ENCODE measurements around the gene KLF11. TPM values are rescaled to one million over a fixed set of nuclear protein-coding genes. Genes with fewer than 3 reads are reported as not detected.

Gene KLF11
- total and polyA plus RNA-seq, 9 donors: 12.5 to 24.3 (median 21.4) TPM

DNA sequence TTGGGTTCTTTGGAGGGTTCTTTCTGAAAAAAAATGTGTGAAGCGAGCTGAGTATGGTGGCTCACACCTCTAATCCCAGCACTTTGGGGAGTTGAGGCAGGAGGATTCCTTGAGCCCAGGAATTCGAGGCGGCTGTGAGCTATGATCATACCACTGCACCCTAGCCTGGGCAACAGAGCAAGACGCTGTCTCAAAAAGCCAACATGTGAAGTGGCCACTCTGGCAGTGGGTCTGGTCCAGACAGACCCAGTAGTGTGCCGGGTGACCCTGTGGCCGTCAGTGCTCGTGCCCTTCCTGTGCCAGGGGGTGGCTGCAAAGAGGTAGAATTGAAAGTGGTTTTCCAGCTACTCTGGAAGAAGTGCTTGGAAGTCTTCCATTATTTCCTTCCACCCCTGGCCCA, 11.6 kb downstream of the KLF11 start:
- peaks cover 42% of the 10 kb centered on the region for H3K4me1 ChIP-seq (ENCODE audit: control insufficient read depth, insufficient read depth, low read length)
- WGBS (ENCODE audit: insufficient coverage): 81% methylated on average over 6 of the region's 7 CpGs
- DNase-seq: no peak
- no peaks in the 10 kb centered on the region for H3K9me3 ChIP-seq (replicated peaks; ENCODE audit: control insufficient read depth, low read depth, low read length)
- peaks cover 20% of the 10 kb centered on the region for H3K36me3 ChIP-seq (ENCODE audit: control insufficient read depth, insufficient read depth, low read length)
- no peak overlapping the region for H3K4me3 ChIP-seq (ENCODE audit: low read length)
- no peaks in the 10 kb centered on the region for H3K27me3 ChIP-seq (ENCODE audit: control insufficient read depth, insufficient read depth, low read length)
- no peak overlapping the region for H3K27ac ChIP-seq (ENCODE audit: low read length)

DNA sequence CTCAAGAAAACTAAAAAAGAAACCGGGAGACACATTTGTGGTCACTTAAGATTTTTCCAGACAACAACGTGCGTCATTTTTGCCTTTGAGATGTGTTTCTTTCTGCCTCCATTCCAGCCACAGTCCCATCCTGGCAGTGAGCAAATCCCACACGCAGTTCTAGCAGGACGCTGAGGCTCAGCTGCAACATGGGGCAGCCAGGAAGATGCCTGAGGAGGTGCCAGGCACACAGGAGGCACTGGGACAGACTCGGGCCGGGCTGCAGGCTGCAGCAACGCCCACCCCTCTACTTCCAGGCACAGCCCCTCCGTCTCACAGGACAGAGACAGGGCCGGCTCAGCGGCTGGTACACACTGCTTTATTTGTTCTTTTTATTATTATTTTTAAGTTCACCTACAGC, 13.1 kb downstream of the KLF11 start:
- no peak for DNase-seq
- 88% methylated on average over 3 of the region's 11 CpGs for WGBS (ENCODE audit: insufficient coverage)
- H3K4me3 ChIP-seq (ENCODE audit: low read length): no peak overlapping the region
- no peaks in the 10 kb centered on the region for H3K9me3 ChIP-seq (replicated peaks; ENCODE audit: control insufficient read depth, low read depth, low read length)
- peaks cover 56% of the 10 kb centered on the region for H3K4me1 ChIP-seq (ENCODE audit: control insufficient read depth, insufficient read depth, low read length)
- H3K36me3 ChIP-seq (ENCODE audit: control insufficient read depth, insufficient read depth, low read length): peaks cover 20% of the 10 kb centered on the region
- no peak overlapping the region for H3K27ac ChIP-seq (ENCODE audit: low read length)
- H3K27me3 ChIP-seq (ENCODE audit: control insufficient read depth, insufficient read depth, low read length): no peaks in the 10 kb centered on the region

- Histone ChIP-seq H3K36me3 (ENCODE audit: control insufficient read depth, insufficient read depth, low read length) (peaks cover 15% of the 10 kb centered on the region), H3K27me3 (ENCODE audit: control insufficient read depth, insufficient read depth, low read length) (no peaks in the 10 kb centered on the region), H3K4me1 (ENCODE audit: control insufficient read depth, insufficient read depth, low read length) (peaks cover 55% of the 10 kb centered on the region), H3K9me3 (replicated peaks; ENCODE audit: control insufficient read depth, low read depth, low read length) (no peaks in the 10 kb centered on the region), H3K4me3 (ENCODE audit: low read length) (peak overlapping the region; percentile 0), H3K27ac (ENCODE audit: low read length) (peak overlapping the region; percentile 67)
- peak; percentile 91 for DNase-seq
- 10% methylated on average over 22 of the region's 28 CpGs for WGBS (ENCODE audit: insufficient coverage)
Observed at GRCh38 chr2:10057231-10058107, 14.1 kb downstream of the KLF11 start.

- Histone ChIP-seq H3K4me1 (ENCODE audit: control insufficient read depth, insufficient read depth, low read length) (peaks cover 60% of the 10 kb centered on the region), H3K36me3 (ENCODE audit: control insufficient read depth, insufficient read depth, low read length) (peaks cover 11% of the 10 kb centered on the region), H3K9me3 (replicated peaks; ENCODE audit: control insufficient read depth, low read depth, low read length) (no peaks in the 10 kb centered on the region), H3K4me3 (ENCODE audit: low read length) (no peak overlapping the region), H3K27ac (ENCODE audit: low read length) (no peak overlapping the region), H3K27me3 (ENCODE audit: control insufficient read depth, insufficient read depth, low read length) (no peaks in the 10 kb centered on the region)
- DNase-seq: no peak
- WGBS (ENCODE audit: insufficient coverage): 89% methylated on average over 38 of the region's 39 CpGs
Observed at GRCh38 chr2:10058251-10059015, 15.1 kb downstream of the KLF11 start.

DNA sequence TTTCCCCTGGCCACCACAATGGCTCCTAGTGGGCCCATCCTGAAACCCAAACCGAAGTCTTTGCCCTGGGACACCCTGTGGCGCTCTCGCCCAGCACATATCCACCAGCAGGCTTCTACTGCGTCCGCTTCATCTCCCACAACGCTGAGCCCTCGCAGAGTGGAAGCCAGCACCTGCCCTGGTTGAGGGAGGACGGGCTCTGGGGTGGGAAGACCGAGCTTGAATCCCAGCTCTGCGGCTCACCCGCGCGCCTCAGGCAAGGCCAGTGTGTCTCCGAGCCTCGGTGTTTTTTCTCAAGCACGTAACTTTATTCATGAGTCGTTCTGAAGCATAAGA, 15.6 kb downstream of the KLF11 start:
- DNase-seq: no peak
- Histone ChIP-seq H3K36me3 (ENCODE audit: control insufficient read depth, insufficient read depth, low read length) (peaks cover 9% of the 10 kb centered on the region), H3K4me3 (ENCODE audit: low read length) (no peak overlapping the region), H3K9me3 (replicated peaks; ENCODE audit: control insufficient read depth, low read depth, low read length) (no peaks in the 10 kb centered on the region), H3K4me1 (ENCODE audit: control insufficient read depth, insufficient read depth, low read length) (peaks cover 60% of the 10 kb centered on the region), H3K27ac (ENCODE audit: low read length) (no peak overlapping the region), H3K27me3 (ENCODE audit: control insufficient read depth, insufficient read depth, low read length) (no peaks in the 10 kb centered on the region)
- WGBS (ENCODE audit: insufficient coverage): 83% methylated on average over 9 of the region's 17 CpGs

- no peak for DNase-seq
- Histone ChIP-seq H3K27me3 (ENCODE audit: control insufficient read depth, insufficient read depth, low read length) (no peaks in the 10 kb centered on the region), H3K27ac (ENCODE audit: low read length) (peak overlapping the region; percentile 74), H3K4me3 (ENCODE audit: low read length) (no peak overlapping the region), H3K4me1 (ENCODE audit: control insufficient read depth, insufficient read depth, low read length) (peaks cover 60% of the 10 kb centered on the region), H3K36me3 (ENCODE audit: control insufficient read depth, insufficient read depth, low read length) (peaks cover 6% of the 10 kb centered on the region), H3K9me3 (replicated peaks; ENCODE audit: control insufficient read depth, low read depth, low read length) (no peaks in the 10 kb centered on the region)
- WGBS (ENCODE audit: insufficient coverage): 70% methylated on average over 17 of the region's 20 CpGs
Observed at GRCh38 chr2:10059552-10060335, 16.4 kb downstream of the KLF11 start.

- Histone ChIP-seq H3K4me3 (ENCODE audit: low read length) (no peak overlapping the region), H3K36me3 (ENCODE audit: control insufficient read depth, insufficient read depth, low read length) (no peaks in the 10 kb centered on the region), H3K4me1 (ENCODE audit: control insufficient read depth, insufficient read depth, low read length) (peaks cover 50% of the 10 kb centered on the region), H3K27ac (ENCODE audit: low read length) (no peak overlapping the region), H3K27me3 (ENCODE audit: control insufficient read depth, insufficient read depth, low read length) (no peaks in the 10 kb centered on the region), H3K9me3 (replicated peaks; ENCODE audit: control insufficient read depth, low read depth, low read length) (no peaks in the 10 kb centered on the region)
- 80% methylated on average over 1 of the region's 9 CpGs for WGBS (ENCODE audit: insufficient coverage)
- DNase-seq: no peak
Observed at GRCh38 chr2:10061221-10061925, 18.0 kb downstream of the KLF11 start.

GRCh38 chr2:10062931-10063365, 19.6 kb downstream of the KLF11 start:
- H3K9me3 ChIP-seq (replicated peaks; ENCODE audit: control insufficient read depth, low read depth, low read length): peaks cover 2% of the 10 kb centered on the region
- H3K27me3 ChIP-seq (ENCODE audit: control insufficient read depth, insufficient read depth, low read length): no peaks in the 10 kb centered on the region
- DNase-seq: no peak
- no peak overlapping the region for H3K27ac ChIP-seq (ENCODE audit: low read length)
- H3K4me1 ChIP-seq (ENCODE audit: control insufficient read depth, insufficient read depth, low read length): peaks cover 38% of the 10 kb centered on the region
- WGBS (ENCODE audit: insufficient coverage): 55% methylated on average over 7 of the region's 10 CpGs
- H3K36me3 ChIP-seq (ENCODE audit: control insufficient read depth, insufficient read depth, low read length): no peaks in the 10 kb centered on the region
- no peak overlapping the region for H3K4me3 ChIP-seq (ENCODE audit: low read length)

GRCh38 chr2:10063566-10063965, 20.2 kb downstream of the KLF11 start:
- no peak overlapping the region for H3K27ac ChIP-seq (ENCODE audit: low read length)
- no peaks in the 10 kb centered on the region for H3K36me3 ChIP-seq (ENCODE audit: control insufficient read depth, insufficient read depth, low read length)
- H3K27me3 ChIP-seq (ENCODE audit: control insufficient read depth, insufficient read depth, low read length): no peaks in the 10 kb centered on the region
- peaks cover 3% of the 10 kb centered on the region for H3K9me3 ChIP-seq (replicated peaks; ENCODE audit: control insufficient read depth, low read depth, low read length)
- no peak overlapping the region for H3K4me3 ChIP-seq (ENCODE audit: low read length)
- 96% methylated on average over 8 of the region's 9 CpGs for WGBS (ENCODE audit: insufficient coverage)
- H3K4me1 ChIP-seq (ENCODE audit: control insufficient read depth, insufficient read depth, low read length): peaks cover 33% of the 10 kb centered on the region
- no peak for DNase-seq

All from muscle of leg (tissue), 11 donors.